Activated naive CD4-positive, alpha-beta T cell treated with anti-CD3 and anti-CD28 coated beads, Interleukin-2, amount 50 U/mL, for 24 hours (primary cell): ENCODE results near the gene ISL1.

Experiments used
- H3K27ac Mint-ChIP-seq: one replicate; pipeline ENCODE4 v1.8.0; 2021; ENCODE audit warnings: mild to moderate bottlenecking, mixed read lengths
- H3K27me3 Mint-ChIP-seq: one replicate; pipeline ENCODE4 v1.8.0; 2021; ENCODE audit warnings: mixed read lengths
- H3K36me3 Mint-ChIP-seq: one replicate; pipeline ENCODE4 v1.8.0; 2021; ENCODE audit warnings: mixed read lengths
- H3K4me1 Mint-ChIP-seq: one replicate; pipeline ENCODE4 v1.8.0; 2021; ENCODE audit warnings: mixed read lengths
- H3K4me3 Mint-ChIP-seq: one replicate; pipeline ENCODE4 v1.8.0; 2021; ENCODE audit warnings: mild to moderate bottlenecking, mixed read lengths
- H3K9me3 Mint-ChIP-seq: one replicate; pipeline ENCODE4 v1.8.0; 2021; ENCODE audit warnings: mixed read lengths

ISL1 gene

GRCh38 chr5:51381761-51382474 lies 1.3 kb upstream of the ISL1 start:
- H3K27ac Mint-ChIP-seq = no peak overlapping the region

DNA sequence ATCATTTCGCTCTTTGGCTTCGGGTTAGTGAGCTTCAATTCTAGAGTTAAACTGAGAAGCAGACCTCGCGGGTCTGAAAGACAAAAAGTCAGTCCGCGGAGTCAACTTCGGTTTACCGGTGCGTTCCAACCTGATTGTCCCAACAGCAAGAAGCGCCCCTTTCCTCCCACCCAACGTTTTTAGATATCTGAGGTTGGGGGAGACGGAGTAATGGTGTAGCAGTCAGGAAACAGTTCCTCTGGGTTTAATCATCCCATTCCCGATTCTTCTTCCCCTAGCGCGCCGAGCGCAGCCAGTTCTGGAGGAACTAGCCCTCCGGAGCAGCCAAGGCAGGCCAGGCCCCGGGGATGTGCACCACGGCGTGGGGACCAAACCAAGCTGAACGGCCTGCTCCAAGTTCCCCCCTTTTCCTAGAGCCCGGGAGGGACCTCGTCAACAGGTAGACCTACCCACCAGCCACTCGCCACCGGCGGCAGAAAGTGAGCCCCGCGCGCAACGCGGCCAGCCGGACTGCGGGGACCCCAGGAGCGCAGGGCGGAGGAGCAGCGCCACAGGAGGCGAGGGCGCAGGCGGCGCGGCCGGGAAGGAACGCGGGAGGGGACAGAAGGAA lies 622 bp upstream of the ISL1 start:
- Mint-ChIP-seq H3K9me3 (no peaks in the 10 kb centered on the region), H3K4me3 (no peak overlapping the region), H3K27ac (no peak overlapping the region)

More at GRCh38 chr5:51381761-51382474, 1.3 kb upstream of the ISL1 start:
- Mint-ChIP-seq H3K9me3 (no peaks in the 10 kb centered on the region), H3K4me3 (no peak overlapping the region), H3K36me3 (no peaks in the 10 kb centered on the region), H3K27me3 (peaks cover 84% of the 10 kb centered on the region), H3K4me1 (no peaks in the 10 kb centered on the region)

GRCh38 chr5:51384281-51384840 lies 1.1 kb downstream of the ISL1 start:
- no peak overlapping the region for H3K27ac Mint-ChIP-seq
- peaks cover 75% of the 10 kb centered on the region for H3K27me3 Mint-ChIP-seq
- H3K9me3 Mint-ChIP-seq = no peaks in the 10 kb centered on the region
- no peaks in the 10 kb centered on the region for H3K36me3 Mint-ChIP-seq
- no peak overlapping the region for H3K4me3 Mint-ChIP-seq
- no peaks in the 10 kb centered on the region for H3K4me1 Mint-ChIP-seq

More for the DNA sequence above, 622 bp upstream of the ISL1 start:
- Mint-ChIP-seq H3K4me1 (no peaks in the 10 kb centered on the region), H3K27me3 (peaks cover 83% of the 10 kb centered on the region), H3K36me3 (no peaks in the 10 kb centered on the region)

DNA sequence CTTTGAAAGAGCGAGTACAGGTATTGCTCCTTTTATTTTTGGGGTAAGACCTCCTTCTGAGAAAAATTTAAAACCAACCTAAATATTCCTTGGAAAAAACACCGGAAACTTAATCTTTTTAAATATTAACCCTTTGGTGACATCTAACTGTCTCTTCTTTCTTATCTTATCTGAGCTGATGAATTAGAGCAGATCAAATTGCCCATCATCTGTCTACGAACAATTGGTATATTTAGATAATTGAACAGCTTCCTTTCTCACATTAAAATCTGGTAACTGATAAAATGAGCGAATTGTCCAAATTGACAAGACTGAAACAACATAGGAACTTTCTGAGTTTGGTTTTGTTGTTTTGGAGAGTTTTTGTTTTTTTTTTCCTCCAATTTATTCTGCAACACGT lies 2.0 kb downstream of the ISL1 start:
- H3K4me1 Mint-ChIP-seq = no peaks in the 10 kb centered on the region
- no peak overlapping the region for H3K4me3 Mint-ChIP-seq
- no peaks in the 10 kb centered on the region for H3K36me3 Mint-ChIP-seq
- peaks cover 68% of the 10 kb centered on the region for H3K27me3 Mint-ChIP-seq
- H3K27ac Mint-ChIP-seq = no peak overlapping the region
- H3K9me3 Mint-ChIP-seq = no peaks in the 10 kb centered on the region

- no peaks in the 10 kb centered on the region for H3K4me1 Mint-ChIP-seq
- peaks cover 62% of the 10 kb centered on the region for H3K27me3 Mint-ChIP-seq
- no peak overlapping the region for H3K4me3 Mint-ChIP-seq
- no peaks in the 10 kb centered on the region for H3K36me3 Mint-ChIP-seq
- no peaks in the 10 kb centered on the region for H3K9me3 Mint-ChIP-seq
- no peak overlapping the region for H3K27ac Mint-ChIP-seq
Measured at GRCh38 chr5:51386916-51387883, 4.0 kb downstream of the ISL1 start.

DNA sequence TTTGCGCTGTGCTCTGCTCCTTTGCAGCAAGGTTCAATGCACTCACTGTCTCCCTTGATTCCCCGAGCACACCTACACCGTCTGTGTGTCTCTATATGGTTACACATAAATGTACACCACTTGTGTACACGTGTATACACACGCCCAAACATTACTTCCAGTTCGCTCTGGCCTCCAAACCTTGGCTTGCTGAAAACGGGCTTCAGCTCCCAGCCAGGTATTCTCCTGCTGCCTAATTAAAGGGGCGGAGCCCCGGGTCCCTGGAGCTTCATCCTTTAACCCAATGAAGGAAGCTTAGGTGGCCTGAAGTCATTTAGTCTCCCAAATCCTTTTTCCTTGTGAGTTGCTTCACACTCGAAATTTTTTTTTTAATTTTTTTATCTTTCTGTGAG lies 4.6 kb downstream of the ISL1 start:
- H3K36me3 Mint-ChIP-seq = no peaks in the 10 kb centered on the region
- no peaks in the 10 kb centered on the region for H3K4me1 Mint-ChIP-seq
- H3K4me3 Mint-ChIP-seq = no peak overlapping the region
- peaks cover 63% of the 10 kb centered on the region for H3K27me3 Mint-ChIP-seq
- no peak overlapping the region for H3K27ac Mint-ChIP-seq
- peaks cover 5% of the 10 kb centered on the region for H3K9me3 Mint-ChIP-seq

- H3K27me3 Mint-ChIP-seq = peaks cover 61% of the 10 kb centered on the region
- no peaks in the 10 kb centered on the region for H3K4me1 Mint-ChIP-seq
- H3K9me3 Mint-ChIP-seq = peaks cover 6% of the 10 kb centered on the region
- H3K36me3 Mint-ChIP-seq = no peaks in the 10 kb centered on the region
- H3K27ac Mint-ChIP-seq = no peak overlapping the region
- H3K4me3 Mint-ChIP-seq = no peak overlapping the region
Measured at GRCh38 chr5:51388488-51389287, 5.4 kb downstream of the ISL1 start.

DNA sequence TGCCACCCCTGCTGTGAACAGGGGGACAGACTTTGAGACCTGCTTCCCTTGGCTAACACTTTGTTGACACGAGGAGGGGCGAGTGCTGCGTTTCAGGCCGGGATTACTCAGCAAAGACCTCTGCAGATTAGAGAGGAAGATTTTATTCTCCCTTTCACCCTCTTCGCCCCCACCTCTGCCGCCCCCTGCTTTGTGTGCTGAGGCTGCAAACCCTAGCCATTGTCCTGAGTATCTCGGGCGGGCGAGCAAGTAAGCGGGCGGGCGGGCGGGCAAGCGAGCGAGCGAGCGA lies 6.0 kb downstream of the ISL1 start:
- H3K27ac Mint-ChIP-seq = no peak overlapping the region
- peaks cover 57% of the 10 kb centered on the region for H3K27me3 Mint-ChIP-seq

DNA sequence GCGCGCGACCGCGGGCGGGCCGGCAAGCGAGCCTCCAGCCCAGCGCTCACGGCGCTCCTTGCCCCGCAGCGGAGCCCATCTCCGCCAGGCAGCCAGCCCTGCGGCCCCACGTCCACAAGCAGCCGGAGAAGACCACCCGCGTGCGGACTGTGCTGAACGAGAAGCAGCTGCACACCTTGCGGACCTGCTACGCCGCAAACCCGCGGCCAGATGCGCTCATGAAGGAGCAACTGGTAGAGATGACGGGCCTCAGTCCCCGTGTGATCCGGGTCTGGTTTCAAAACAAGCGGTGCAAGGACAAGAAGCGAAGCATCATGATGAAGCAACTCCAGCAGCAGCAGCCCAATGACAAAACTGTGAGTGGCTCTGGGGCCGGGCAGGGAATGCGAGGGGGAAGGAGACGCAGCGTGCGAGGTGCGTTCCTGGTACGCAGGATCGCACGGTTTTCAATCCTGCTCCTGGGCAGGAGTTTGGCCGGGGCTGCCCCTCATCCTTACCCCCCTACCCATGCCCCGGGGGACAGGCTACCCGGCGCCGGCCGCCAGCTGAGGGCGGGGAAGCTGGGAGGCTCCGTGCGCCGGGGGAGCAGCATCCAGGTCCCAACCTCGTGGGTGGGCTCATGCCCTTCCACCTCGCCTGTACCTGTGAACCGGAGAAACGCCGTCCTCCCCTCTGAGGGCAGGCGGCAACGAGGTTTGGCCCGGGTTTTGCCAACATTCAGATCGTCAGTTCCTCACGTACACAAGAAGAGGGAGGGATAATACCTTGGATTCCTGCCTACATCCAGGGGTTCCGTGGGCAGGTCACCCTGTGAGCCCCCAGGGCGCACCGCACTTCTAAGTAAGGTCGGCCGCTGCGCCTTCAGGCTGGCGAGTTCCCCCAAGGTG lies 6.6 kb downstream of the ISL1 start:
- Mint-ChIP-seq H3K27ac (no peak overlapping the region), H3K27me3 (peaks cover 55% of the 10 kb centered on the region), H3K9me3 (peaks cover 6% of the 10 kb centered on the region), H3K4me3 (no peak overlapping the region), H3K36me3 (peaks cover 2% of the 10 kb centered on the region), H3K4me1 (no peaks in the 10 kb centered on the region)

More for the DNA sequence above, 6.0 kb downstream of the ISL1 start:
- H3K9me3 Mint-ChIP-seq = peaks cover 6% of the 10 kb centered on the region
- no peaks in the 10 kb centered on the region for H3K4me1 Mint-ChIP-seq
- no peaks in the 10 kb centered on the region for H3K36me3 Mint-ChIP-seq
- H3K4me3 Mint-ChIP-seq = no peak overlapping the region

DNA sequence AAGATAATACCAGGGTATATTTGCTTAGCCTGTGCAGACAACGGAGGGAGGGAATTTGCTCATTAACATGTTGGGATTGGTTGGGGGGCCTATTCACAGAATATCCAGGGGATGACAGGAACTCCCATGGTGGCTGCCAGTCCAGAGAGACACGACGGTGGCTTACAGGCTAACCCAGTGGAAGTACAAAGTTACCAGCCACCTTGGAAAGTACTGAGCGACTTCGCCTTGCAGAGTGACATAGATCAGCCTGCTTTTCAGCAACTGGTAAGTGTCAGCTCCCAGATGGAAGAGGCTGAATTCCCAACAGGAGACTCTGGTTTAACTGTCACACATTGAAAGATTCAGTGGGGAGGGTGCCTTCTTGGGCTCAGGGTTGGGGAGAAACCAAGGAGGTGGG lies 7.9 kb downstream of the ISL1 start:
- peaks cover 54% of the 10 kb centered on the region for H3K27me3 Mint-ChIP-seq
- H3K36me3 Mint-ChIP-seq = peaks cover 2% of the 10 kb centered on the region
- H3K4me3 Mint-ChIP-seq = no peak overlapping the region
- no peaks in the 10 kb centered on the region for H3K4me1 Mint-ChIP-seq
- no peak overlapping the region for H3K27ac Mint-ChIP-seq
- H3K9me3 Mint-ChIP-seq = peaks cover 6% of the 10 kb centered on the region

DNA sequence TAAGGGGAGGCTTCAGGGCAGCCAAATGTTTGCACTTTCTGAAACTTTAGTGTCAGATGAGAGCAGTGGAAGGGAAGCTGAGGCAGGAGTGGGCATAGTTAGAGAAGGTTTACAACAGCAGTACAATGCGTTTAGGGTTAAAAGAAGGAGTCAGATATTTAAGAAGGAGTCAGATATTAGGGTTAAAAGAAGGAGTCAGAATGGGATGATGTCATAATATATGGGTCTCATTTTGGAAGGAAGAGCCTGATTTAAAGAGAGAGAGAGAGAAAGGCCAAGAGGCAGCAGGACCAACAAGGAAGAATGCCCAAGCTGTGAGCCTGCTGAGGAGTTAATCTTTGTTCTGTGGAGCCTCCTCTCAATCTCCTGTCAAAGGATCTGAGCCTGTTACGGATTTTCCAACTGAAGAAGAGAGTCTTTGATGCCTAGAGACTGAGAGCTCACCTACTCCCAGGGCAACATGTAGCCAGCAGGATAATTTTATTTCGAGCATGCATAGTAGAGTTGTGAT lies 9.5 kb downstream of the ISL1 start:
- Mint-ChIP-seq H3K27me3 (peaks cover 50% of the 10 kb centered on the region), H3K4me1 (no peaks in the 10 kb centered on the region), H3K4me3 (no peak overlapping the region), H3K9me3 (peaks cover 6% of the 10 kb centered on the region), H3K27ac (no peak overlapping the region), H3K36me3 (peaks cover 2% of the 10 kb centered on the region)

GRCh38 chr5:51394609-51395008 lies 11.4 kb downstream of the ISL1 start:
- Mint-ChIP-seq H3K27ac (no peak overlapping the region), H3K4me1 (no peaks in the 10 kb centered on the region), H3K36me3 (peaks cover 2% of the 10 kb centered on the region), H3K9me3 (peaks cover 6% of the 10 kb centered on the region), H3K27me3 (peaks cover 55% of the 10 kb centered on the region), H3K4me3 (no peak overlapping the region)

DNA sequence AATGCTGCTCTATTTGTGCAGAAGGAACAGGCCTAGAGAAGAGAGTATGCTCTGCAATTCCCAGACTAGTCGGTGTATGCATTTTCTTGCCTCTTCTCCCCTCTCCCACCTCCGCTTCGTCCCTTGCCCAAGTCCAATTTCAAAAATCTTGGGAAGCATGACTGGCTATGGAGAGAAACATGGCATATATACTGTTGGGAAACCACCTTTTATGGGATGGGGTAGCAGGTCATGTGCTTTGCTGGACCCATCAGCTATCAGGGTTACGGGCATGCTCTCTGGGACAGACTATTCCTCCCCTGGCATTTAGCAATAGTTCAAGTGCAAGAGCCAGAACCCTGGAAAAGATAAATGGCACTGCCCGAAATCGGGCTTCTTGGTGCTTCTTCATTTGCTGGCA lies 12.0 kb downstream of the ISL1 start:
- H3K9me3 Mint-ChIP-seq = peaks cover 6% of the 10 kb centered on the region

DNA sequence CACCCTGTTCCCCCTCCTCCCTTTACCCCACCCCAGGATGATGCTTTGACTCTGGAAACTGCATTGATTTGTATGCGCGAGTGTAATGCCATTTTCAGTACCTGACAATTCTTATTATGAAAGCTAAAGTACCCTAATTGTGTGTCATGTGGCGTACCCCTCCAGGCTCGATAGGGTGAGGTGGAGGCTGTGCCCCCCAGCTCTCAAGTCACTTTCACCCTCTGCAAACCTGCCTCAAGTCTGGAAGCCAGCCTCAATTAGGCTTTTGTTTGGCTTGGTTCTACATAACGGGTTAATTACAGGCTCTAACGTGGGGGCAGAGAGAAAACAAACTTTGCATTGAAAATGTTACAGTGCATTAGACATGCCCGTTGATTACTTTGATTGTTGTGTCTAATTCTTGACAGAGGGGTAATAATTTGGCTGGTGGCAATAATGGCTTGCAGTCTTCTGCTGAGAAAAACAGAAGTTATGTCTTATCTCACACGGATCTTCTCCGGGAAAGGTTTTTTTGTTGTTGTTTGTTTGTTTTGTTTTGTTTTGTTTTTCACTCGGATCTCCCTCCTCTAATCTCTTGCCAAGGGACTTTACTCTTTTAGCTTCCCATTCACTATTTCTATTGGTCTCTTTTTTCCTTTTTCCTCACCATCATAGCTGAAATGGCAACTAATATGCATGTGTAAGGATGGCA lies 12.6 kb downstream of the ISL1 start:
- H3K4me1 Mint-ChIP-seq = no peaks in the 10 kb centered on the region
- no peak overlapping the region for H3K4me3 Mint-ChIP-seq
- H3K36me3 Mint-ChIP-seq = peaks cover 2% of the 10 kb centered on the region
- H3K27me3 Mint-ChIP-seq = peaks cover 59% of the 10 kb centered on the region
- H3K27ac Mint-ChIP-seq = no peak overlapping the region
- peaks cover 6% of the 10 kb centered on the region for H3K9me3 Mint-ChIP-seq

More for the DNA sequence above, 12.0 kb downstream of the ISL1 start:
- Mint-ChIP-seq H3K36me3 (peaks cover 2% of the 10 kb centered on the region), H3K27me3 (peaks cover 59% of the 10 kb centered on the region), H3K4me1 (no peaks in the 10 kb centered on the region), H3K4me3 (no peak overlapping the region), H3K27ac (no peak overlapping the region)
